OCI-LY7 (cell line): ENCODE results near the gene GPC2. TPM values are rescaled to one million over a fixed set of nuclear protein-coding genes. Genes with fewer than 3 reads are reported as not detected.

Experiments
- BruUV-seq: library from RNA; stranded (reverse); fragments of 400-500 nt; replicated peaks from 2 replicates; lab custom pipeline; 2021; lab: Mats Ljungman, UMichigan
- CTCF ChIA-PET: fragments of 300-600 bp; sonication (Branson Sonifier 250); formaldehyde crosslinking; loops from one replicate; lab custom pipeline; 2022; ENCODE audit warnings: antibody characterized with exemption; ENCODE audit not compliant: unreplicated experiment; lab: Charles Lee
- POLR2A ChIA-PET: fragments of 300-600 bp; sonication (Branson Sonifier 250); formaldehyde crosslinking; loops from one replicate; lab custom pipeline; 2022; ENCODE audit warnings: antibody characterized with exemption; lab: Charles Lee
- DNase-seq: peaks from one replicate; pipeline ENCODE4 v3.0.0-alpha.2; 2015; ENCODE audit warnings: low spot score
- H2AFZ ChIP-seq: fragments of 200-600 bp; sonication (generic), shearing (Covaris generic); 2 replicates; pipeline ENCODE4 v1.6.1; 2014; ENCODE audit warnings: mild to moderate bottlenecking, antibody characterized with exemption, low read length, moderate library complexity
- H3K27ac ChIP-seq: fragments of 200-600 bp; sonication (generic); 2 replicates; pipeline ENCODE4 v1.5.1; 2014; ENCODE audit warnings: mixed run types, low read depth, mild to moderate bottlenecking, moderate library complexity, low read length, inconsistent platforms; ENCODE audit not compliant: poor library complexity, severe bottlenecking
- H3K36me3 ChIP-seq: fragments of 200-600 bp; sonication (generic); 2 replicates; pipeline ENCODE4 v1.6.1; 2014; ENCODE audit warnings: mild to moderate bottlenecking, antibody characterized with exemption, low read length, moderate library complexity, mixed read lengths; ENCODE audit not compliant: insufficient read depth
- H3K4me1 ChIP-seq: fragments of 200-600 bp; sonication (generic); 2 replicates; pipeline ENCODE4 v1.5.1; 2014; ENCODE audit warnings: mild to moderate bottlenecking, low read length; ENCODE audit not compliant: insufficient read depth, poor library complexity, severe bottlenecking
- H3K4me2 ChIP-seq: fragments of 200-600 bp; sonication (generic); 2 replicates; pipeline ENCODE4 v1.6.1; 2014; ENCODE audit warnings: mild to moderate bottlenecking, low read length
- H3K4me3 ChIP-seq: fragments of 200-600 bp; sonication (generic); 2 replicates; pipeline ENCODE4 v1.5.1; 2014; ENCODE audit warnings: mild to moderate bottlenecking, low read depth, low read length; ENCODE audit not compliant: poor library complexity, severe bottlenecking
- H3K79me2 ChIP-seq: fragments of 200-600 bp; sonication (generic); 2 replicates; pipeline ENCODE4 v1.6.1; 2016; ENCODE audit warnings: low read depth, mild to moderate bottlenecking, low read length, moderate library complexity, mixed read lengths; ENCODE audit not compliant: insufficient read depth
- H3K9me2 ChIP-seq: fragments of 200-600 bp; sonication (generic); 2 replicates; pipeline ENCODE4 v1.6.1; 2016; ENCODE audit warnings: mild to moderate bottlenecking, low read length, mixed read lengths; ENCODE audit not compliant: insufficient read depth
- H3K9me3 ChIP-seq: fragments of 200-600 bp; sonication (generic); 2 replicates; pipeline ENCODE4 v1.6.1; 2014; ENCODE audit warnings: mild to moderate bottlenecking, mixed run types, low read length, mixed read lengths
- H4K20me1 ChIP-seq: fragments of 200-600 bp; sonication (generic); 2 replicates; pipeline ENCODE4 v1.6.1; 2014; ENCODE audit warnings: mild to moderate bottlenecking, antibody characterized with exemption, low read length, moderate library complexity, mixed read lengths; ENCODE audit not compliant: insufficient read depth
- EZH2phosphoT487 ChIP-seq: fragments of 200-600 bp; sonication (generic); IDR thresholded peaks from 2 replicates; pipeline ENCODE4 v1.6.1; 2018; ENCODE audit warnings: low read depth, borderline replicate concordance, mild to moderate bottlenecking, mixed run types, antibody characterized with exemption, low read length, moderate library complexity, mixed read lengths
- intact Hi-C: fragments of 100-400 bp; cut with micrococcal nuclease; formaldehyde crosslinking; loops from one replicate; pipeline ENCODE4 v1.10.0; 2022; ENCODE audit not compliant: unreplicated experiment
- total RNA-seq, 2 experiments: library from RNA; depleted of rRNA in 1 of 2; stranded (reverse); fragments of >200 nt in 1 of 2; shearing (Covaris generic) in 1 of 2; gene quantifications; 2 replicates each; pipeline ENCODE4 v1.2.3, GENCODE V29; 2014 to 2022
- TF ChIP-seq, protein P1 (sequence below): fragments of 200-600 bp; sonication (generic); conservative IDR thresholded peaks from 2 replicates; pipeline ENCODE4 v1.5.1; 2014; ENCODE audit warnings: mild to moderate bottlenecking, antibody characterized with exemption, low read length, moderate library complexity, mixed read lengths

GPC2 gene
- total RNA-seq, 2 experiments from 2014 or later, result 20.2 to 23.2 TPM

DNA sequence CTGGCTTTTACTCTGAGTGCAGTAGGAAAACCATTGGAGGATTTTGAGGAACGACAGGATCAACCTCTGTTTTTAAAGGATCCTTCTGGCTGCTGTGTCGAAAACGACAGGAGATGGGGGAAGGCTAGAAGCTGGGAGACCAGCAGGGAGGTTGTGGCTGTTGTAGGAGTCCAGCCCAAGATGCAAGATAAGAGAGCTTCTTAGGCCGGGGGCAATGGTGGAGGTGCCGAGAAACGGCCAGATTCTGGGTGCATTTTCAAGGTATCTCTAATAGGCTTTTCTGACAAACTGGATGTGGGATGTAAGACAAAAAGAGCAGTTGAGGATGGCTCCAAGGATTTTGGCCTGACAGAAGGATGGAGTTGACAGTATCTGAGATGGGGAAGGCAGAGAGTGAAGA is 32.3 kb upstream of the GPC2 start:
- intact Hi-C loops, result no loop called here
- BruUV-seq, result no TSS peak
- DNase-seq, result no peak
- POLR2A ChIA-PET, result interaction anchor here (0.6 to 3.0 kb wide), 3 partner anchors 8 to 167 kb away, joined by 3 to 25 read pairs (median 13); no protein-coding TSS in a partner anchor
- H3K4me1 ChIP-seq, result peaks cover 64% of the 10 kb centered on the region
- H2AFZ ChIP-seq, result no peak overlapping the region
- CTCF ChIA-PET, result no interaction called here
- peak overlapping the region; percentile 21 for H3K4me2 ChIP-seq
- H3K79me2 ChIP-seq, result no peaks in the 10 kb centered on the region
- H3K9me2 ChIP-seq, result no peaks in the 10 kb centered on the region
- no peak for TF ChIP-seq EZH2phosphoT487
- TF ChIP-seq, protein P1, sequence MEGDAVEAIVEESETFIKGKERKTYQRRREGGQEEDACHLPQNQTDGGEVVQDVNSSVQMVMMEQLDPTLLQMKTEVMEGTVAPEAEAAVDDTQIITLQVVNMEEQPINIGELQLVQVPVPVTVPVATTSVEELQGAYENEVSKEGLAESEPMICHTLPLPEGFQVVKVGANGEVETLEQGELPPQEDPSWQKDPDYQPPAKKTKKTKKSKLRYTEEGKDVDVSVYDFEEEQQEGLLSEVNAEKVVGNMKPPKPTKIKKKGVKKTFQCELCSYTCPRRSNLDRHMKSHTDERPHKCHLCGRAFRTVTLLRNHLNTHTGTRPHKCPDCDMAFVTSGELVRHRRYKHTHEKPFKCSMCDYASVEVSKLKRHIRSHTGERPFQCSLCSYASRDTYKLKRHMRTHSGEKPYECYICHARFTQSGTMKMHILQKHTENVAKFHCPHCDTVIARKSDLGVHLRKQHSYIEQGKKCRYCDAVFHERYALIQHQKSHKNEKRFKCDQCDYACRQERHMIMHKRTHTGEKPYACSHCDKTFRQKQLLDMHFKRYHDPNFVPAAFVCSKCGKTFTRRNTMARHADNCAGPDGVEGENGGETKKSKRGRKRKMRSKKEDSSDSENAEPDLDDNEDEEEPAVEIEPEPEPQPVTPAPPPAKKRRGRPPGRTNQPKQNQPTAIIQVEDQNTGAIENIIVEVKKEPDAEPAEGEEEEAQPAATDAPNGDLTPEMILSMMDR, result no peak
- no peaks in the 10 kb centered on the region for H4K20me1 ChIP-seq
- H3K36me3 ChIP-seq, result peaks cover 16% of the 10 kb centered on the region; the same call in 1 of the 2 replicates
- no peaks in the 10 kb centered on the region for H3K9me3 ChIP-seq
- peak overlapping the region; percentile 9 for H3K27ac ChIP-seq
- H3K4me3 ChIP-seq, result no peak overlapping the region

DNA sequence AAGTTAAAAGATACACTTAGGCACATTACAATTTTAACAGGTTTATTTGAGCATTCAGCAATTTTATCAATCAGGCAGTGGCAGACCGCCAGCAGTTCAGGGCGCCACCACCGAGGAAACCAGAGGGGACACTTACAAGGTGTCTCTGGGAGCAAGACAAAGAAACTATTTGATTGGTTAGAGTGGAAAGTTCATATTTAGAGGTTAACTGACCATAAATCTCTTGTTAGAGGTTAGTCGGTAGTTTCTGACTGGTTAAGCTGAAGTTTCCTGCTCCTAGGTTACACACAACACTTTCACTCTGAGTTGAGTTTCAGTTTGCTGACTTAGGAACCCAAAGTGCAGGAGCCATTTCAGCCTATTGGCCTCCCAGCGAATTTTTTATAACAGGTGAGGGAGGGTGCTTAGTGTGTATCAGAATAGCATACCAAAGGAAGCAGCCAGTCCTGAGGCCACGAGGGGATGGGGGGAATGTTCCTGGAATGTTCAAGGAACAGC is 31.8 kb upstream of the GPC2 start:
- Histone ChIP-seq H3K27ac (peak overlapping the region; percentile 9), H4K20me1 (no peaks in the 10 kb centered on the region), H2AFZ (no peak overlapping the region), H3K4me3 (no peak overlapping the region), H3K4me2 (peak overlapping the region; percentile 21), H3K36me3 (peaks cover 16% of the 10 kb centered on the region; the same call in 1 of the 2 replicates), H3K9me3 (no peaks in the 10 kb centered on the region), H3K4me1 (peaks cover 64% of the 10 kb centered on the region), H3K9me2 (no peaks in the 10 kb centered on the region), H3K79me2 (no peaks in the 10 kb centered on the region)
- no peak for TF ChIP-seq EZH2phosphoT487
- TF ChIP-seq, protein P1, result no peak
- intact Hi-C loops, result no loop called here
- CTCF ChIA-PET, result no interaction called here
- POLR2A ChIA-PET, result interaction anchor here (1.4 to 3.0 kb wide), 4 partner anchors 8 to 15 kb away, joined by 5 to 25 read pairs (median 10); no protein-coding TSS in a partner anchor
- DNase-seq, result no peak
- no TSS peak for BruUV-seq

DNA sequence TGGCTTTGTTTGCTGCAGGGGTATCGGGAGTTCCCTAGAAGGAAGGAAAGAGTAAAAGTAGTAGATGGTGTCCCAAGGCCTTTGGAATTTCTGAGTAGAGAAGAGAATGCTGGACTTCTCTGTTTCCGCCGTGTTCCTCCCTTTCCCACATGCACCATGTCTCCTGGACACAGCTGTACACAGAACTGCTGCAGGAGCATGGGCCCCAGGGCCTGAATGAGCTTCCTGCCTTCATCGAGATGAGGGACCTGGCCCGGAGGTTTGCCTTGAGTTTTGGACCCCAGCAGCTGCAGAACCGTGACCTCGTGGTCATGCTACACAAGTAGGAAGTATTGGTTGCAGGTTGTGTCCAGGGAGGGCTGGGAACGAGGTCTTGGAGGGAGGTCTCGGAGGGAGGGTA is 27.3 kb upstream of the GPC2 start:
- TF ChIP-seq EZH2phosphoT487, result no peak
- TF ChIP-seq, protein P1, result no peak
- H2AFZ ChIP-seq, result peak overlapping the region; percentile 30; the same call in 1 of the 2 replicates
- no peak overlapping the region for H3K4me3 ChIP-seq
- no peaks in the 10 kb centered on the region for H4K20me1 ChIP-seq
- no TSS peak for BruUV-seq
- CTCF ChIA-PET, result no interaction called here
- H3K27ac ChIP-seq, result peak overlapping the region; percentile 30
- H3K4me2 ChIP-seq, result peak overlapping the region; percentile 38; the same call in 1 of the 2 replicates
- no peaks in the 10 kb centered on the region for H3K9me3 ChIP-seq
- no peaks in the 10 kb centered on the region for H3K79me2 ChIP-seq
- peaks cover 68% of the 10 kb centered on the region for H3K4me1 ChIP-seq
- no peaks in the 10 kb centered on the region for H3K9me2 ChIP-seq
- no peak for DNase-seq
- peaks cover 26% of the 10 kb centered on the region; the same call in 1 of the 2 replicates for H3K36me3 ChIP-seq
- POLR2A ChIA-PET, result interaction anchor here (0.8 to 1.1 kb wide), 2 partner anchors 8 to 9 kb away, joined by 3 to 5 read pairs; no protein-coding TSS in a partner anchor
- intact Hi-C loops, result no loop called here
